ENCODE measurements around the gene NTN4.

GRCh38 chr12:95759718-95760117, 30.8 kb downstream of the NTN4 start:
- TF ChIP-seq CTCF (IDR thresholded peaks at IDR 0.05), result no peak
- no peak for TF ChIP-seq POLR2A (IDR thresholded peaks at IDR 0.05)

All from esophagus squamous epithelium (tissue), 4 donors.